Adipose tissue (tissue), 3 donors: ENCODE results near the gene PRKG1. TPM values are rescaled to one million over a fixed set of nuclear protein-coding genes. Genes with fewer than 3 reads are reported as not detected.
"Not testable (repeated sequence)": the region's sequence is repeated elsewhere in the genome, so short reads cannot be mapped to it uniquely, and the experiment has no call there.

Source experiments
- H3K27ac ChIP-seq: one replicate; pipeline ENCODE4 v1.5.1; 2013; ENCODE audit warnings: low read depth, low read length
- WGBS, 3 donors: extraction: QIAGEN DNeasy Blood & Tissue Kit; methylation state at CpG; one replicate each; pipeline ENCODE4 v1.1.7; 2013; 5-methylcytosine and 5-hydroxymethylcytosine counted together
- polyA plus RNA-seq, 3 donors: library from polyadenylated mRNA; stranded (reverse); fragments of 200-250 nt; gene quantifications; one replicate each; pipeline ENCODE4 v1.2.3, GENCODE V29; 2013
- donor health status: healthy with polysubstance abuse.
- donor health status: Bipolar disorder and iron deficiency.
- donor health status: healthy.

The PRKG1 gene
- polyA plus RNA-seq, 3 donors: 0.46 to 13.2 (median 2.1) TPM

- H3K27ac ChIP-seq: no peak overlapping the region
- WGBS, 3 donors: 66 to 79% (median 76%) methylated on average over 3 of the region's 3 CpGs
These were observed 345.2 kb downstream of the PRKG1 start for GRCh38 chr10:51419196-51420093.

DNA sequence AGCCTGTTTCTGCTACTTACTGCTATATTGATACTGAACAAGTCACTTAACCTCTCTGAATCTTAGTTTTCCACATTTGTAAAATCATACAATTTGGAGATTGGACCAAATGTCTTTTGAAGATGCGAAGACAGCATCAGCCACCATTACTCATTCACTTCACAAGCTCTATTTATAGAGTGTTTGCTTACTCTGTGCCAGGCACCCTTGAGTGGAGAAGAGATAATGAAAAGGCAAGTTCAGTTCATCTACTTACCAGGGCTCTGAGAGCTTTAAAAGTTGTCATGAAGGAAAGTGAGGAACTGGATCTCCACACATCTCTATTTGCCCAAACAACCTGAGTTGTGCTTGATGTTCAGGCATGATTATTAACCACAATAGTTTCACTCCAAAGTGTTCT, 347.6 kb downstream of the PRKG1 start:
- WGBS, 3 donors: 59 to 100% (median 85%) methylated on average over 1 of the region's 1 CpG
- no peak overlapping the region for H3K27ac ChIP-seq

- WGBS, 3 donors: 43 to 56% (median 53%) methylated on average over 6 of the region's 6 CpGs
- no peak overlapping the region for H3K27ac ChIP-seq
These were observed 348.2 kb downstream of the PRKG1 start for GRCh38 chr10:51422311-51423120.

DNA sequence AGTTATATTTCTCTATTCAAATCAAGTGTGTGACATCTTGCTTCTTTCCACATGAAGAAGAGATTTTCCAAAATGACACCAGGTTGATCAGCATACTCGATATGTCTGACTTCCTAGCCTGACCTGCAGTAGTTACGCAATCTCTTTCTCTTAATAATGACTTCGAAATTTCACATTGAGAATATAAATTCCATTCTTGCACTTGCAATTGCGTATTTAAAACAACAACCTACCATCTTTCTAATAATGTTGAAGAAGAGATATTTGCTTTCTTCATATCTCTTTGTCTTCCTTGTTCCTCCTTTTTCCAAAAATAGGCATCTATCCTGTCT, 348.8 kb downstream of the PRKG1 start:
- no peak overlapping the region for H3K27ac ChIP-seq
- WGBS, 3 donors: 61 to 68% (median 63%) methylated on average over 4 of the region's 4 CpGs

DNA sequence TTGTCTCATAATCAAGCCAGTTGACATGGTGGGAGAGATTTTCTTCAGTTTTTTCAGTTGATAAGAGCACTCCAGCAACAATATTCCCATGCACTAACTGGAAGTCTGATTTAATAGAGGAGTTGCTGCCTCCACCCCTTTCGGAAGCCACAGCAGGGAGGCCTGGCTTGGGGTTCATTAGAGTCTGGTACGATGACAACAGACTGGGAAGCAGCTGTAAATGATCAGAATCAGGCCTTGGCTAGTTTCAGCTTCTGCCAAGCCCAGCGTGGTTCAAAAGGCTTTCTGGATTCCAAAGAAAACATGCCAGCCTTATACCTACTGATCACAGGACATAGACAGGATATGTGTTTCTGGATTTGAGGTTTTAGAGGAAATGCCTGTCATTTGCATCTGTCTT, 351.1 kb downstream of the PRKG1 start:
- H3K27ac ChIP-seq: no peak overlapping the region
- WGBS, 3 donors: 35 to 72% (median 53%) methylated on average over 3 of the region's 3 CpGs

- 91 to 96% (median 92%) methylated on average over 2 of the region's 2 CpGs for WGBS, 3 donors
These were observed 353.5 kb downstream of the PRKG1 start for GRCh38 chr10:51427758-51428157.

GRCh38 chr10:51430506-51430905, 356.2 kb downstream of the PRKG1 start:
- WGBS, 3 donors: 18 to 56% (median 52%) methylated on average over 1 of the region's 1 CpG

More at GRCh38 chr10:51427758-51428157, 353.5 kb downstream of the PRKG1 start:
- no peak overlapping the region for H3K27ac ChIP-seq

GRCh38 chr10:51433949-51434475, 359.7 kb downstream of the PRKG1 start:
- H3K27ac ChIP-seq: no peak overlapping the region
- WGBS, 3 donors: 34 to 92% (median 84%) methylated on average over 4 of the region's 4 CpGs

More at GRCh38 chr10:51430506-51430905, 356.2 kb downstream of the PRKG1 start:
- H3K27ac ChIP-seq: no peak overlapping the region

DNA sequence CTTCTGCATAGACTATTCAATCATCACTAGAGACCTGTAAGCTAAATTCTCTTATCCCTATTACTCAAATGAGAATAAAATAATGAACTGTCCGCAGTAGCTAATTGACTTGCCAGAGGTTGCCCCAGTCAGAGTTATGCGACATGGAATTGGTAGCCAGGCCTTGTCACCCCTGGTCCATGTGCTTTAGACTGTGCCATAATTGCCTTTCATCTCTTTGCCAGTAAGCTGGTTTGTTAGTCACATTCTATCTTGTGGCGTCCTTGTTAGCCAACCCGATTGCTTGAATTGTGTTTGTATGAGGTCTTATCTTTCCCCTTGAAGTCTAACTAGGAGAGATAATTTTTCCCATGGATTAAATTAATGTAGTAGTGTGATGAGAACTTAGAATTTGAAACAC, 362.5 kb downstream of the PRKG1 start:
- no peak overlapping the region for H3K27ac ChIP-seq
- WGBS, 3 donors: 68 to 96% (median 94%) methylated on average over 4 of the region's 4 CpGs

GRCh38 chr10:51439645-51440044, 365.4 kb downstream of the PRKG1 start:
- no peak overlapping the region for H3K27ac ChIP-seq
- 68 to 97% (median 81%) methylated on average over 1 of the region's 1 CpG for WGBS, 3 donors

- 66 to 83% (median 67%) methylated on average over 3 of the region's 3 CpGs for WGBS, 3 donors
- H3K27ac ChIP-seq: no peak overlapping the region
These were observed 371.3 kb downstream of the PRKG1 start for GRCh38 chr10:51445588-51445987.

DNA sequence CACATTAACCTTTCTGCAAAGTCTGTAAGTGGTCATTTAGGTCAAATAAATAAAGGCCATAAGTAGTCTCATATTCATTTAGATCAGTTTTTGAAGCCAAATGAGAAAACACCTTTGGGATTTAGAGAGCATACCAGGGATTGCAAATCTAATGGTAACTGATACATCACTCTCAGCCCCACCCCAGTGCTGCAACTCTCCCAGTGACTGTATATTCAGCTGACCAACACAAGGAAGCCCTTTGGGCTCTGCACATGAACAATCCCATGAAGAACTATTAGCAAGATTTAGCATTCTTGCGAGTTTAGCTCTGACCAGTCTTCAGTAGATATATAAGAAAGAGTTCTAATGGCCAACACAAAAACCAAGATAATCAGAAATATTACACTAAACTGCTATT, 372.8 kb downstream of the PRKG1 start:
- WGBS, 3 donors: 90 to 100% (median 97%) methylated on average over 1 of the region's 1 CpG
- no peak overlapping the region for H3K27ac ChIP-seq

DNA sequence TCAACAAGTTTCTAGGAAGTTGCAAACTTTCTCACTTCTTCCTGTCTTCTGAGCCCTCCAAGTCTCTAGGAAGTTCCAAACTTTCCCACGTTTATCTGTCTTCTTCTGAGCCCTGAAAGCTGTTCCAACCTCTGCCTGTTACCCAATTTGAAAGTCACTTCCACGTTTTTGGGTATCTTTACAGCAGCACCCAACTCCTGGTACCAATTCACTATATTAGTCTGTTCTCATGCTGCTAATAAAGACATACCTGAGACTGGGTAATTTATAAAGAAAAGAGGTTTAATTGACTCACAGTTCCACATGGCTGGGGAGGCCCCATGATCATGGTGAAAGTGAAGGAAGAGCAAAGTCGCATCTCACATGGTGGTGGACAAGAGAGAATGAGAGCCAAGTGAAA, 381.5 kb downstream of the PRKG1 start:
- 76 to 87% (median 83%) methylated on average over 3 of the region's 3 CpGs for WGBS, 3 donors
- H3K27ac ChIP-seq: not testable (repeated sequence)

DNA sequence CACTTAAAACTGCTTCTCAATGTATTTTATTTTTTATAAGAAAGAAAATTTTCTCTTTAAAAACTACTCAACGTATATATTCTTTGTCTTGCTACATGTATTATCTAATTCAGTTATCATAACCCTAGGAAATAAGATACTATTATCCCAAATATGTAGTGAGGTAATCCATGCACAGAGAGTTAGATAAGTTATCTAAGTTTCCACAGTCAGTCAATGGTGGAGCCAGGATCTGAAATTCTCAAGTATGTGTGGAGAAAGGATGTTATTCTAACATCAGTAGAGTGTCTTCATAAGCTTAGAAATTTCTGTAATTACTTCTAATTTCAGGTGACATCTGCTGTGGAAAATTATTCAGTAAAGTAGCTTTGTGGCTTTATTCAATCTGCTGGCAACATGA, 385.2 kb downstream of the PRKG1 start:
- H3K27ac ChIP-seq: no peak overlapping the region
- 63 to 71% (median 68%) methylated on average over 1 of the region's 1 CpG for WGBS, 3 donors

DNA sequence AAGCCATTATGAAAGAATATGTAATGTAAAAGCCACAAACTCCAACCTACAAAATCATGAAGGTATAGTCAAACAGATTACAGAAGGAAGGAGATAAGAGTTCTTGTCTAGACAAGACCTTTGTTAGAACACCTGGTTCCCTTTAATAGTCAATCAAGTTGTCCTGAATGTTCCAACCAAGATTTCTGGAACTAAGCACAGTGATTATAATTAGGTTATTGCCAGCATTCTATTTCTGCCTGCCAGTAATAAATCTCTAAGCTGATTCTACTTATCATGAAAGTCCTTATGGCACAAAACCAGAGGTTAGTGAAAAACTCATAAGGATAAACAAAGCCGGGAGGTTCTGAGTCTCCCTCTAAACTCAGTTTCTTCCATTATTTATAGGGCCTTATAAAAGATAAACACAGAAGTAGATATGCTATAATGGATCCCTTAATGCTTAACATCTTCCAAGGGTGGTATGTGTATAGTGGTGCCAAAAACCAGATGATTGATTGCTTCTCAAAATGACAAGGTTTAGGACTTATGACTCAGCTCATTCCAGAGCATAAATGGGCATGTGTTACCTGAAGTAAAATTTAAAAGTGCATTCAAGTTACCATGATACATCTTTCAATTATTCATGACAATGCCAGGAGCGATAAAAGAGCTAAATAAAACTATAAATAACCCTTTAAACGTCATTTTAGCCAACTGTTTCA, 387.9 kb downstream of the PRKG1 start:
- 31 to 53% (median 50%) methylated on average over 3 of the region's 3 CpGs for WGBS, 3 donors
- no peak overlapping the region for H3K27ac ChIP-seq

DNA sequence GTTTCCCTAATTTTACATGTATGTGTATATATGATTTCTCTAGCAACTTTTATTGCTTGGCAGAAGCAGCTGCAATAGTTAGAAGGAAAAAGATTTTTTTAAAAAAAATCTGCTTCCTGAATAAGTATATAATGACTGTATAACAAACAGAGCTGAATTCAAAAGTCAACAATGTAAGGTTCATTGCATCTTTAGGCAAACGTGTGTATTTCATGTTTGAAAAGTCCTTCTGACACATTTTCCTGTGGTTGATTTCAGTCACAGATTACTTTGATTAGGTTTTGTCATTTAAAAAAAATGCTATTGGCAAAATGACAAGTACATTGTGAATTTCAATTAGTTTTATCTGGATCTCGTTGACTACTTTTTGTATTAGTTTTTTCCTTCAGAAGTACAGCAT, 394.1 kb downstream of the PRKG1 start:
- H3K27ac ChIP-seq: no peak overlapping the region
- WGBS, 3 donors: 37 to 52% (median 49%) methylated on average over 2 of the region's 2 CpGs

GRCh38 chr10:51469686-51470085, 395.4 kb downstream of the PRKG1 start:
- WGBS, 3 donors: 86 to 96% (median 89%) methylated on average over 2 of the region's 2 CpGs
- H3K27ac ChIP-seq: no peak overlapping the region

- no peak overlapping the region for H3K27ac ChIP-seq
- 60 to 80% (median 62%) methylated on average over 4 of the region's 4 CpGs for WGBS, 3 donors
These were observed 397.0 kb downstream of the PRKG1 start for GRCh38 chr10:51471271-51471670.

DNA sequence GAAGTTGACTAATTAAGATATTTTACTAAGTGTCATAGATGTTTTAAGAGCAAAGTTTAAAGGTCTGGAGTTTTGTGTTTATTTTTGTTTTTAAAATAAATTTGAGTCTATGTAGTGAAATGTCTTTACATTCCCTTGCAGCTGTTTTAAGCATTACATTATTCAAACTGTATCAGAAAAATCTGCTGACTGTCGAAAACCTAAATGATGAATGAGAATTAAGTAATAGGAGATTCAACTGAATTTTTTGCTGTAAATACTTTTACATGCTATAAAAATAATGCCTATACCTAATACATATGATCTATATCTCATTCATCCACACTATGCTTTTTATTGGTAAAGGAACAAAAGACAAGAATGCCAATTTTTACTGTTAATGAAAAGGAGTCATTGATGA, 397.9 kb downstream of the PRKG1 start:
- 89 to 94% (median 90%) methylated on average over 1 of the region's 1 CpG for WGBS, 3 donors
- no peak overlapping the region for H3K27ac ChIP-seq
